GM06990 (cell line): ENCODE data around the gene DYDC1.

ENCODE experiments used
- DNase-seq: peaks from one replicate; pipeline ENCODE4 v3.0.0-alpha.2; 2011; ENCODE audit not compliant: insufficient read length; ENCODE audit errors: extremely low read depth
- H3K27me3 ChIP-seq: replicated peaks from 2 replicates; pipeline ENCODE4 v1.6.0; 2011; ENCODE audit warnings: low read length; ENCODE audit not compliant: control insufficient read depth, insufficient read depth
- H3K36me3 ChIP-seq: 2 replicates; pipeline ENCODE4 v1.5.1; 2011; ENCODE audit warnings: low read length; ENCODE audit not compliant: control insufficient read depth, insufficient read depth
- H3K4me3 ChIP-seq: replicated peaks from 2 replicates; pipeline ENCODE4 v1.5.1; 2011; ENCODE audit warnings: low read depth, mild to moderate bottlenecking, control low read depth, low read length
- TF ChIP-seq, protein P1 (sequence below): IDR thresholded peaks from 2 replicates; pipeline ENCODE4 v1.5.1; 2011; ENCODE audit warnings: low read length, control low read depth, mild to moderate bottlenecking, inconsistent platforms; ENCODE audit not compliant: insufficient read depth, poor library complexity, severe bottlenecking

Gene DYDC1

GRCh38 chr10:80394358-80394916 lies 37.9 kb upstream of the DYDC1 start:
- Histone ChIP-seq H3K36me3 (no peaks in the 10 kb centered on the region), H3K27me3 (peaks cover 1% of the 10 kb centered on the region; the same call in 1 of the 2 replicates), H3K4me3 (no peak overlapping the region)
- no peak for DNase-seq
- TF ChIP-seq, protein P1, sequence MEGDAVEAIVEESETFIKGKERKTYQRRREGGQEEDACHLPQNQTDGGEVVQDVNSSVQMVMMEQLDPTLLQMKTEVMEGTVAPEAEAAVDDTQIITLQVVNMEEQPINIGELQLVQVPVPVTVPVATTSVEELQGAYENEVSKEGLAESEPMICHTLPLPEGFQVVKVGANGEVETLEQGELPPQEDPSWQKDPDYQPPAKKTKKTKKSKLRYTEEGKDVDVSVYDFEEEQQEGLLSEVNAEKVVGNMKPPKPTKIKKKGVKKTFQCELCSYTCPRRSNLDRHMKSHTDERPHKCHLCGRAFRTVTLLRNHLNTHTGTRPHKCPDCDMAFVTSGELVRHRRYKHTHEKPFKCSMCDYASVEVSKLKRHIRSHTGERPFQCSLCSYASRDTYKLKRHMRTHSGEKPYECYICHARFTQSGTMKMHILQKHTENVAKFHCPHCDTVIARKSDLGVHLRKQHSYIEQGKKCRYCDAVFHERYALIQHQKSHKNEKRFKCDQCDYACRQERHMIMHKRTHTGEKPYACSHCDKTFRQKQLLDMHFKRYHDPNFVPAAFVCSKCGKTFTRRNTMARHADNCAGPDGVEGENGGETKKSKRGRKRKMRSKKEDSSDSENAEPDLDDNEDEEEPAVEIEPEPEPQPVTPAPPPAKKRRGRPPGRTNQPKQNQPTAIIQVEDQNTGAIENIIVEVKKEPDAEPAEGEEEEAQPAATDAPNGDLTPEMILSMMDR, result no peak

DNA sequence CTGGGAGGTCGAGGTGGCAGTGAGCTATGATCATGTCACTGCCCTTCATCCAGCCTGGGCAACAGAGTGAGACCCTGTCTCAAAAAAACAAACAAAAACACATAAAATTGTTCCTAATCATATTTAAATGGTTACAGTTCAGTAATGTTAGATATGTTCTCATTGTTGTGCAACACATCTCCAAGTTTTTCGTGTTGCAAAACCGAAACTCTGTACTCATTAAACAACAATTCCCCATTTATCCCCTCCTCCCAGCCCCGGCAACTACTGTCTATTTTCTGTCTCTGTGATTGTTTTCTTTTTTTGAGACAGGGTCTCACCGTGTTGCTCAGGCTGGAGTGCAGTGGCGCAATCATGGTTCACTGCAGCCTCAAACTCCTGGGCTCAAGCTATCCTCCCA lies 35.7 kb upstream of the DYDC1 start:
- TF ChIP-seq, protein P1, result no peak
- H3K27me3 ChIP-seq, result peaks cover 1% of the 10 kb centered on the region; the same call in 1 of the 2 replicates
- no peak overlapping the region for H3K4me3 ChIP-seq
- no peaks in the 10 kb centered on the region for H3K36me3 ChIP-seq
- no peak for DNase-seq

DNA sequence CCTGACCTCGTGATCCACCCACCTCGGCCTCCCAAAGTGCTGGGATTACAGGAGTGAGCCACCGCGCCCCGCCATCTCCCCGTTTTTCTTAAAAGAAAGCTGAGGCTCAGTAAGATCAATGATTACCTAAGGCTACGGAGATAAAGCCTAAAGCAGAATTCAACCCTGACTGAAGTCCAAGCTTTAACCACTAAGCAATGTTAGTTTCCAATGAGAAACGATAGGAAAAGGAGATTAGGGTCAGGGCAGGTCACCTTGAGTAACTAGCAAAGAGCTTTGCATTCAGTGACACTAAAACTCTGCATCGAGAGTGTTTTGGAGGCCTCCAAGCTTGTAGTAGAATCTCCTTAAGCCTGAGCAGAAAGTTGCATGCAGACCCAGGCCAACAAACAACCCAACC lies 34.2 kb upstream of the DYDC1 start:
- TF ChIP-seq, protein P1, result no peak
- Histone ChIP-seq H3K36me3 (no peaks in the 10 kb centered on the region), H3K4me3 (no peak overlapping the region), H3K27me3 (peaks cover 1% of the 10 kb centered on the region; the same call in 1 of the 2 replicates)
- no peak for DNase-seq

DNA sequence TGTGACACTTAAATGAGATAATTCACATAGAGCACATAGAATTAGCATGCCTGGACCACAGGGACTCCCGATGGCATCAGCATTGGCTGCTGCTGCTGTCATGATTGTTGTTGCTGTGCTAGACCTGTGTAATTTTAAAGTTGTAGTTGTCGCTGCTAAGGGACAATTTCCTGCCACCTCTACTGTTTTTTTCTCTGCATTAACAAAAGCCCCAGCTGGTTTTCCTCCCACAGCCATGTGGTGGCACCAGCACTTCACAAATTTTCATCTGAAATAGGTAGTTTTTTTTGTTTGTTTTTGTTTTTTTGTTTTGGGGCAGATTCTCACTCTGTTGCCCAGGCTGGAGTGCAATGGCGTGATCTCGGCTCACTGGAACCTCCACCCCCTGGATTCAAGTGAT lies 26.4 kb upstream of the DYDC1 start:
- DNase-seq, result no peak
- Histone ChIP-seq H3K4me3 (no peak overlapping the region), H3K27me3 (no peaks in the 10 kb centered on the region), H3K36me3 (no peaks in the 10 kb centered on the region)
- TF ChIP-seq, protein P1, result peak; percentile 69

DNA sequence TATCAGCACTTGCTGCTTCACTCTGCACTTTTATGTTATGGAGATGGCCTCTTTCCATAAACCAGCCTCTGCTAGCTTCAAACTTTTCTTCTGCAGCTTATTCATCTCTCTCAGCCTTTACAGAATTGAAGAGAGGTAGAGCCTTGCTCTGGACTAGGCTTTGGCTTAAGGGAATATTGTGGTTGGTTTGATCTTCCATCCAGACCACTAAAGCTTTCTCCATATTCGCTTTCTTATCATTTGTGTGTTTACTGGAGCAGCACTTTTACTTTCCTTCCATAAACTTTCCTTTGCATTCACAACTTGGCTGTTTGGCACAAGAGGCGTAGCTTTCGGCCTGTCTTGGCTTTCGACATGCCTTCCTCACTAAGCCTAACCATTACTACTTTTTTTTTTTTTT lies 23.6 kb upstream of the DYDC1 start:
- no peaks in the 10 kb centered on the region for H3K27me3 ChIP-seq
- no peak for DNase-seq
- no peak overlapping the region for H3K4me3 ChIP-seq
- no peaks in the 10 kb centered on the region for H3K36me3 ChIP-seq
- TF ChIP-seq, protein P1, result no peak

GRCh38 chr10:80379701-80380100 lies 23.1 kb upstream of the DYDC1 start:
- no peak for DNase-seq
- TF ChIP-seq, protein P1, result no peak
- Histone ChIP-seq H3K36me3 (no peaks in the 10 kb centered on the region), H3K27me3 (no peaks in the 10 kb centered on the region), H3K4me3 (no peak overlapping the region)
